Renal pelvis (tissue), 12 donors: Measurements from ENCODE around the gene CCZ1B. TPM values are rescaled to one million over a fixed set of nuclear protein-coding genes. Genes with fewer than 3 reads are reported as not detected.
"Not testable (repeated sequence)": the region's sequence is repeated elsewhere in the genome, so short reads cannot be mapped to it uniquely, and the experiment has no call there.

Experiments used
- DNase-seq: peaks from one replicate; pipeline ENCODE4 v3.0.0-alpha.2; 2013
- long read RNA-seq, 16 experiments: transcript quantifications; one replicate each; lab custom pipeline, GENCODE V29; 2026
- polyA plus RNA-seq, 3 donors: library from polyadenylated mRNA; unstranded; fragments of 120-200 nt; gene quantifications; one replicate each; pipeline ENCODE4 v1.2.1, GENCODE V29; 2013; ENCODE audit not compliant: insufficient read length in 3 of 3

Gene CCZ1B
- polyA plus RNA-seq, result 100 to 1,000 TPM in 1 of 3 donors, 10 to 100 TPM in 2; 51.2 to 102 (median 81.6) TPM
- long read RNA-seq, donor 1, transcript CCZ1B-201 (15 exons, 2,885 nt), result major isoform, 18 of 22 reads
- long read RNA-seq, donor 1, partial matches to known transcripts, result 0 of 22 reads
- long read RNA-seq, donor 1, other reads (novel, unspliced or antisense), result 0 of 22 reads
- long read RNA-seq, donor 2, transcript CCZ1B-201 (15 exons, 2,885 nt), result major isoform, 11 of 15 reads
- long read RNA-seq, donor 2, partial matches to known transcripts, result 0 of 15 reads
- long read RNA-seq, donor 2, other reads (novel, unspliced or antisense), result 0 of 15 reads
- long read RNA-seq, donor 3, transcript CCZ1B-201 (15 exons, 2,885 nt), result major isoform, 12 of 18 reads
- long read RNA-seq, donor 3, partial matches to known transcripts, result 0 of 18 reads
- long read RNA-seq, donor 3, other reads (novel, unspliced or antisense), result 0 of 18 reads
- long read RNA-seq, donor 4, partial matches to known transcripts, result 0 of 8 reads
- long read RNA-seq, donor 4, other reads (novel, unspliced or antisense), result 0 of 8 reads
- long read RNA-seq, donor 5, partial matches to known transcripts, result 0 of 5 reads
- long read RNA-seq, donor 5, other reads (novel, unspliced or antisense), result 0 of 5 reads
- long read RNA-seq, donor 6, transcript CCZ1B-201 (15 exons, 2,885 nt), result major isoform, 12 of 20 reads
- long read RNA-seq, donor 6, partial matches to known transcripts, result 0 of 20 reads
- long read RNA-seq, donor 6, other reads (novel, unspliced or antisense), result 0 of 20 reads
- long read RNA-seq, donor 7, transcript CCZ1B-201 (15 exons, 2,885 nt), result major isoform, 13 of 23 reads
- long read RNA-seq, donor 7, partial matches to known transcripts, result 0 of 23 reads
- long read RNA-seq, donor 7, other reads (novel, unspliced or antisense), result 0 of 23 reads
- long read RNA-seq, donor 8, partial matches to known transcripts, result 0 of 1 reads
- long read RNA-seq, donor 8, other reads (novel, unspliced or antisense), result 0 of 1 reads
- long read RNA-seq, donor 9, partial matches to known transcripts, result 0 of 6 reads
- long read RNA-seq, donor 9, other reads (novel, unspliced or antisense), result 0 of 6 reads
- long read RNA-seq, donor 10, transcript CCZ1B-201 (15 exons, 2,885 nt), result major isoform, 16 of 25 reads
- long read RNA-seq, donor 10, transcript CCZ1B-211 (2 exons, 545 nt), result minor isoform, 5 of 25 reads
- long read RNA-seq, donor 10, partial matches to known transcripts, result 0 of 25 reads
- long read RNA-seq, donor 10, other reads (novel, unspliced or antisense), result 0 of 25 reads
- long read RNA-seq, donor 11, transcript CCZ1B-201 (15 exons, 2,885 nt), result major isoform, 9 of 13 reads
- long read RNA-seq, donor 11, partial matches to known transcripts, result 0 of 13 reads
- long read RNA-seq, donor 11, other reads (novel, unspliced or antisense), result 0 of 13 reads
- long read RNA-seq, donor 12, transcript CCZ1B-205 (3 exons, 748 nt), result major isoform, 6 of 19 reads
- long read RNA-seq, donor 12, transcript CCZ1B-201 (15 exons, 2,885 nt), result major isoform, 6 of 19 reads
- long read RNA-seq, donor 12, transcript CCZ1B-211 (2 exons, 545 nt), result major isoform, 6 of 19 reads
- long read RNA-seq, donor 12, partial matches to known transcripts, result 0 of 19 reads
- long read RNA-seq, donor 12, other reads (novel, unspliced or antisense), result 0 of 19 reads
- long read RNA-seq, donor 13, partial matches to known transcripts, result 0 of 1 reads
- long read RNA-seq, donor 13, other reads (novel, unspliced or antisense), result 0 of 1 reads
- long read RNA-seq, donor 14, transcript CCZ1B-213 (4 exons, 631 nt), result minor isoform, 5 of 27 reads
- long read RNA-seq, donor 14, transcript CCZ1B-201 (15 exons, 2,885 nt), result major isoform, 10 of 27 reads
- long read RNA-seq, donor 14, partial matches to known transcripts, result 6 of 27 reads
- long read RNA-seq, donor 14, other reads (novel, unspliced or antisense), result 0 of 27 reads
- long read RNA-seq, donor 15, transcript CCZ1B-201 (15 exons, 2,885 nt), result major isoform, 22 of 30 reads
- long read RNA-seq, donor 15, transcript CCZ1B-205 (3 exons, 748 nt), result minor isoform, 6 of 30 reads
- long read RNA-seq, donor 15, partial matches to known transcripts, result 0 of 30 reads
- long read RNA-seq, donor 15, other reads (novel, unspliced or antisense), result 0 of 30 reads
- long read RNA-seq, donor 16, transcript CCZ1B-201 (15 exons, 2,885 nt), result major isoform, 10 of 14 reads
- long read RNA-seq, donor 16, partial matches to known transcripts, result 0 of 14 reads
- long read RNA-seq, donor 16, other reads (novel, unspliced or antisense), result 0 of 14 reads

DNA sequence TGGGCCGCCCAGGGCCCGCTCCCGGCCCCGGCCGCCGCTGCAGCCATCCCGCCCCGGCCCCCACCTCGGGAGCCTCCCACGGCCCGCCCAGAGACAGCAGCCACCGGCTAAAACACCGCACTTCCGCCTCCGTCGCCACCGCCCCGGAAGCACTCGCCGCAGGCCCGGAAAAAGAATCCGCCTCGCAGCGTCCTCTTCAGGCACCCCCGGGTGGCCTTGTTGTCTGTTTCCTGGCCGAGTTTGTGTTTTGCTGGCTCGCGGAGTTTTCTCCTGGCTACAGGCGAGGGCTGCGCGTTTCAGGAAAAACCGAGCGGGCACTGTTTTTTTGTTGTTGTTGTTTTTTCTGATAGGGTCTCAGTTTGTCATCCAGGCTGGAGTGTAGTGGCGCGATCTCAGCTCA, at the start of gene CCZ1B:
Gene CCZ1B, minus strand, starts transcription at position 125 of the 400 bp plus-strand sequence. Its CDS starts 78 bp downstream, at position 47.
- DNase-seq, result peak; percentile 72

DNA sequence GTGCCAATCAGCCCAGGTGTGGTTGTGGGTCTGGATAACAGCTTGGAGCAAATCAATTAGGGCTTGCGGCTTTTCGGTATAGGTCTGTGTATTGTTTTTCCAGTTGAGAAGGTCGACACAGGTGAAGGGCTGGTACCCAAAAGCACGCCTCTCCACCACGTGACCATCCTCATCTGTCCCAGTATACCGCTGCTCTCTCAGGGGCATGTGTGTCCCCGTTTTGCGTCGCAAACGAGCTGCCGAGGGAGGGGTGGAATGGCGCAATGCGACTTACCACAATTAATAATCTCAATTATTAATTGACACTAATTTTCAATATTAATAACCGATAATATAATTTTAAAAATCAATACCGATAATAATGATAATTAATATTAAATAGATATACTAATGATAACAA, 48.9 kb upstream of the CCZ1B start:
- DNase-seq, result not testable (repeated sequence)

DNA sequence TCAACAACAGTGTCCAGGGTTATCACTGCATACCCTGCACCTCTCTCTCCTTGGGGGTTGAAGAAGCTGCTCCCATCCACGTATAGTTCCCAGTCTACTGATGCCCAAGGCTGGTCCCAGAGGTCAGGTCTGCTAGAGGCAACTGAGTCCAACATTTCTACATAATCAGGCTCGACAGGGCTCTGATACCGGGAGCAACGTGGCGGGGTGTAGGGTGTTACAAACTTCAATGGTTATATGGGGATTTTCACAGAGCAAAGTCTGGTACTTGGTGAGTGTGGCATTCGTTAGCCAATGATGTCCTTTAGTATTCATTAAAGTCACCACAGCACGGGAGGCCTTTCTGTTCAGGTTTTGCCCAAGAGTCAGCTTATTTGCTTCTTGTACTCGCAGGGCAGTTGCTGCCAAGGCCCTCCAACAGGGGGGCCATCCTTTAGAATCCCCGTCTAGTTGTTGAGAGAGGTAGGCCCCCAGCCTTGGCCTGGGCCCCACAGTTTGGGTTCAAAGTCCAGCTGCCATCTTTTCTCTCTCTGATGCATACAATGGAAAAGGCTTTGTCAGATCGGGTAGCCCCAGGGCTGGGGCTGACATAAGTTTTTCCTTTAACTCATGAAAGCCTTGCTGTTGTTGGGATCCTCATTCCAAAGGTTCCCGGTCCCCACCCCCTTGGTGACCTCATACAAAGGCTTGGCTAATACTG, 46.3 kb upstream of the CCZ1B start:
- DNase-seq, result not testable (repeated sequence)

DNA sequence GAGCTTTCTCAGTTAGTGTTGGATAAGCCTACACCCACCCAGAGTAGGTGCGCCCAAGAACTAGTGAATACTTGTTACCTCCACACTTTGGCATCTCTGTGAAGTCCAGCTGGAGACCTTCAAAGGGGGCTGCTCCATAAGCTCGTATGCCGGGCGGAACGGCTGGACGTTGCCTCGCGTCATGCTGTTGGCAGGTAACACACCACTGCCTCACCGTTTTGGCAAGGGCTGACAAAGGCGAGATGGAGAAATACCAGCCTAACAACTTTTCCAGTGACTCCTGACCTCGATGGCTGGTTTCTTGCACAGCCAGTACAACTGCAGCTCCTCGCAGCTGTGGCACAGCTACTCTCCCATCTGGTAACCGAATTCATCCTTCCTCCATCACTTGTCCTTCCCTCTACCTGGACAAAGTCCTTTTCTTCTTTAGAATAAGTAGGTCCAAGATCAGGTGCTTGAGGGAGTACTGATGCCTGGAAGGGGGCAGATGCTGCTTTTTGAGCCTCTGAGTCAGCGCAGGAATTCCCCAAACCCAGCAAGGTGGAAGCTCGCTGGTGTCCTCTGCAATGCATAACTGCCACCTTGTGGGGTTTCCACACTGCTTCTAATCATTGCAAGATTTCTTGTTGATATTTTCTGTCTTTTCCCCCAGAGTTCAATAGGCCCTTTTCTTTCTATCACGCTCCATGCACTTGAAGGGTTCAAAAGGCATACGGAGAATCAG, 45.5 kb upstream of the CCZ1B start:
- not testable (repeated sequence) for DNase-seq

DNA sequence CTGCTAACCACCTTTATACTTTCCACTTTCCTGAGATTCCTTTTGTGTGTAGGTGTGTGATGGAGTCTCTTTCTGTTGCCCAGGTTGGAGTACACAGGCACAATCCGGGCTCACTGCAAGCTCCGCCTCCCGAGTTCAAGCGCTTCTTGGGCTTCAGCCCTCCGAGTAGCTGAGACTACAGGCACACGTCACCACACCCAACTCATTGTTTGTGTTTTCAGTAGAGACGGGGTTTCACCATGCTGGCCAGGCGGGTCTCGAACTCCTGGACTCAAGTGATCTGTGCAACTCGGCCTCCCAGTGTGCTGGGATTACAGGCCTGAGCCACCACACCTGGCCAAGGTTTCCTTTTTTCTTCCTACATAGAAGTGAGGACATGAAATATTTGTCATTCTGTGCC, 38.7 kb upstream of the CCZ1B start:
- DNase-seq, result not testable (repeated sequence)

DNA sequence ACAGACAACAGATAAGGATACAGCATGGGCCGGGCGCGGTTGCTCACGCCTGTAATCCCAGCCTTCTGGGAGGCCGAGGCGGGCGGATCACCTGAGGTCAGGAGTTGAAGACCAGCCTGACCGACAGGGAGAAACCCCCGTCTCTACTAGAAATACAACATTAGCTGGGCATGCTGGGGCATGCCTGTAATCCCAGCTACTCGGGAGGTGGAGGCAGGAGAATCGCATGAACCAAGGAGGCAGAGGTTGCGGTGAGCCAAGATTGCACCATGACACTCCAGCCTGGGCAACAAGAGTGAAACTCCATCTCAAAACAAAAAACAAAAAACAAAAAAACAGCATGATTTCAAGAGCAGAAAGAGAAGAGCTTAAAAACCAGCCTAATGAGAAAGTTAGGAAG, 38.1 kb upstream of the CCZ1B start:
- not testable (repeated sequence) for DNase-seq

DNA sequence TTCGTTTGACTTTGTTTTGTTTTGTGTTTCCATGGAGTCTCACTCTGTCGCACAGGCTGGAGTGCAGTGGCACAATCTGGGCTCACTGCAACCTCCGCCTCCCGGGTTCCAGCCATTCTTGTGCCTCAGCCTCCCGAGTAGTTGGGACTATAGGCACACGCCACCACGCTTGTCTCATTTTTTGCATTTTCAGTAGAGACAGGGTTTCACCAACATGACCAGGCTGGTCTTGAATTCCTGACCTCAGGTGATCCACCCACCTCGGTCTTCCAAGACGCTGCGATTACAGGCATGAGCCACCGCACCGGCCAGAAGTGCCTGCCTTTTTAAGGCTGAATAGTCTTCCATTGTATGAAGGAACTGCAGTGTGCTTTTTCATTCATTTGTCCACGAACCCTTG, 36.8 kb upstream of the CCZ1B start:
- DNase-seq, result not testable (repeated sequence)

DNA sequence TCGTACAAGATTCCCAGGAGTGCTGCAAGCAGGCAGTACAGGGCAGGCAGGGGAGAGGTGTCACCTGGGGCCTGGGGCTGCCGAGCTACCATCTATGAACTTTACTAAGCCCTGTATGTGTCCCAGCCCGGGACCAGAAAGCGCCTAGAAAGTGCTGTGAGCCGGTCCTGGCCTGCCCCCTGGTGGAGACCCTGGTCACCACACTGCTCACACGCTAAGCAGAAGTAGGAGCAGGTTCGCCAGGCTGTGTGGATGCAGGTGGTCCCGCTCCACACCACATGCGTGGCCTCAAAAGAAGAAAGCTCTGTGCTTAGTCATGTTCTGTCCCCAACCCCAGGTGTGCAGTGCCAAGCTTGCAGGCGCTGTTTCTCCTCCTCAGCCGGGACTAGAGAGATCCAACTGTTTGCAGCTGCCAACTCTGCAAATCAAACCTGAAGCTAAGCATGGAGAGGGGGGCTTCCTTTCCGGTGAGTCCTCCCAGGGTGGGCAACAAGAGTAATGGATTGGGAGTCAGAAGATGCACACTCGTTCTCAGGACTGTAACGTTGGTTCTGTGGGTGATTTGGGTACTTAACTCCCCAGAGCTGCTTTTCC, 31.7 kb upstream of the CCZ1B start:
- DNase-seq, result not testable (repeated sequence)

DNA sequence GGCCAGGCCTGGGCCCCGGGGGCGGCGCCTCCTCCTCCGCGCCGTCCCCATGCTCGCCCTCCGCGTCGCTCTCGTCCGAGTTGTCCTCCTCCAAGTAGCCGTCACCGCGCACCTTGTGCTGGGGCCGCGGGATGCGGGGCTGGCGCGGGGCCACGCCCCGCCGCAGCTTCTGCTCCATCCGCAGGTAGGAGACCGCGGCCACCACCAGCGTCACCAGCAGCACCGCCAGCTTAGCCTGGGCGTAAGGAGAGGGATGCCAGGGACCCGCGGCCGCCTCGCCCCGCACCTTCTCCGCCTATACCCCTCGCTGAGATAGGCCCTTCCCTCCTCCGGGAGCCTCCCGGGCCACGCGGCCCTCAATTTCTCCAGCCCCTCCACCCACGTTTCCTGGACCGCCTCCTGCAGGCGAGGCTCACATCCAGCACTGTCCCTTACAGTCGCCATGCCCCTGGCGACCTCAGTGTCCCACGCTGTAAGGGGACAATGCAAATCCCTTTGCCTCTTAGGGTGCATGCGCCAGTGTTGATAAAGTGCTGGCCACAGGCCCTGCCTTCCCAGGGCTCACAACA, 29.6 kb upstream of the CCZ1B start:
- not testable (repeated sequence) for DNase-seq

DNA sequence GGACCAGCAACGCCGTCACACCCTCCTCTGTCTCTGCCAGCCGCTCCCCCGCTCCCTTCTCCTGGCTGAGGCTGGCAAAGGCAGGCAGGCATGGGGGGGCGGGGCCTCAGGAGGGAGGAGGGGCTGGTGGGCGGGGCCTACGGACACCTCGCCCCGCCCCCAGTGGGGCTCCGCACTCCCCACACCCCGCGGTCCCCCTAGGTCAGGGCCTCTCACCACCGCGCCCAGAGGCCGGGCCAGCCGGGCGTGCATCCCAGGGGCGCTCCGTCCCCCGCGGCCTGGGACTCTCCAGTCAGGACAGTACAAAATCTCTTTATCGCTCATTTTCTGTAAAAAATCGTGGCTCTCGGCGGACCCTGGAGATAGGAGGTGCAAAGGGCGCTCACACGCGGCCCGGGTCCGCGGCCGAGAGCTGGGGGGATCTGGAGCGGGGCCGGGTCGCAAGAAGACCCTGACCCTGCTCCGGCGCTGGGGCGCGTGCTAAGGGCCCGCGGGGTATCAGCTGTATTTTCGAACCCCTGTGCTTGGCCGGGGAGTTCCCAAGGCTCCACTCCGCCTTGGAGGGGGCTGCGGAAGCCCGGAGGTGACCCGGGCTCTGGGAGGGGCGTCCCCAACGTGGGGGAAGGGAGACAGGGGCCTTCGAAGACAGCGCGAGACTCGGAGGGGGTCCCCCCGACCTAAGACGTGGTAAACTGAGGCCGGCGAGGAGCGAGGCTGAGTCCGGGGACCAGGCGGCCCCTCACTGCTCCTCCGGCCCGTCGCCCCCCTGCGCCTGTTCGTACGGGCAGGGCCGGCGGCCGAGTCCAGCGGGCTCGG, 28.9 kb upstream of the CCZ1B start:
- not testable (repeated sequence) for DNase-seq

DNA sequence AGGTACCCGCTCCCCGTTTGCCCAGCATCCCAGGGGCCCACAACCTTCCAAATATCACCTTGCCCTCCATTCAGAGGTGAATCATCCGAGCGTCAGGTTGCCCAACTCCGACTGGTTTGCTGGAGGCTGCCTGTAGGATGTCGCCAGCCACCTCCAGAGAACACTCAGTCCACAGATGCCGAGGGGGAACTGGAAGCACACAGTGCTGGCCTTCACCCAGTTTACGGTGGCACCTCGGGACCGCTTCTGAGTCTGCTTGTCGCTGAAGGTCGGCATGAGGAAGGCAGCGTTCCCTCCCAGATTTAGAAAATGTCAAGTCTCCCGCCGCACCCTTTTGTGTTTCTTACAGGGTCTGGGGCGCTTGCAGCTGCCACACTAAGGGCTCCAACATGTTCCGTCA, 27.6 kb upstream of the CCZ1B start:
- DNase-seq, result not testable (repeated sequence)

DNA sequence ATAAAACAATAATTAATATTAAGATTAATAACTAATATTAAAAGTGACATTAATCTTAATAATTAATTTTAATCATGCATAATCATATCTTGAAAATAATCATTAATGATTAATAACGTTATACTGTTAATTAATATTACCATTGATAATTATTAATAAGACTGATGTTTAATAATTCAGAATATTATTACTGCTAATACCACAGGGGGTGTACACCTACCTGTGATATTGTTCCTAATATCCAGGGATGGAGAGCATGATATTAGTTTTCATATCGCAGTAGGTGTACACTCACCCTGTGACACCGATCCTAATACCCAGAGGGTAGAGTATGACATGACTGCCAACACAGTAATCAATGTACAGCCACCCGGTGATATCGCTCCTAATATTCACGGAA, 23.1 kb upstream of the CCZ1B start:
- DNase-seq, result not testable (repeated sequence)

DNA sequence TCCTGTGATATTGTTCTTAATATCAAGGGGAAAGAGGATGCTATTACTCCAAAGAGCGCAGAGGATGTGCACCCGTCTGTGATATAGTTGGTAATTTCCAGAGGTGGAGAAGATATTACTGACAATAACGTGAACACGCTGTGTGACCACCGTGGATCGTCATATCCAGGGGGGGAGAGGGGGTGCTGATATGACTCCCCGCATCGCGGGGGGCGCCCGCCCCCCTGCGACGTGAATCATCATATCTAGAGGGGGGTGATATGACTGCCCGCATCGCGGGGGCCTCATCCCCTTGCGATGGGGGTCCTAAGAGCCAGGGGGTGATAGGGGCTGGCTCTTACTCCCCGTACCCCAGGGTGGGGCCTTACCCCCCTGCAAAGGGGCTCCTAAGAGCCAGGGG, 21.7 kb upstream of the CCZ1B start:
- not testable (repeated sequence) for DNase-seq

DNA sequence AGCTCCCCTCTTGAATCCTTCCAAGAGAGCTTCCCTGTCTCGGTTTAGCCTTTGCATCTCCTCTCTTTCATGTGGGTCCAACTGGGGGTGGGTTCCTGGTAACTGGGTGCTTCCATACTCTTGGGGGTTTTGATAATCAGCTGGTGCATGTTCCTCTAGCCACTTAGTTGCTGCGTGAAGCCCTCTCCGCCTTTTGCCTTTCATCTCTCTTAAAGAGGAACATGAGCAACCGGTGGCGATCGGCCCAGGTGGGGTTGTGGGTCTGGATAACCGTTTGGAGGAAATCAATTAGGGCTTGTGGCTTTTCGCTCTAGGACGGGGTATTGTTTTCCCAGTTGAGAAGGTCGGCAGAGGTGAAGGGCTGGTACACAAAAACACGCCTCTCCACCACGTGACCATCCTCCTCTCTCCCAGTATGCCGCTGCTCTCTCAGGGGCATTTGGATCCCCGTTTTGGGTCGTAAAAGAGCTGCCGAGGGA, 19.9 kb upstream of the CCZ1B start:
- not testable (repeated sequence) for DNase-seq

DNA sequence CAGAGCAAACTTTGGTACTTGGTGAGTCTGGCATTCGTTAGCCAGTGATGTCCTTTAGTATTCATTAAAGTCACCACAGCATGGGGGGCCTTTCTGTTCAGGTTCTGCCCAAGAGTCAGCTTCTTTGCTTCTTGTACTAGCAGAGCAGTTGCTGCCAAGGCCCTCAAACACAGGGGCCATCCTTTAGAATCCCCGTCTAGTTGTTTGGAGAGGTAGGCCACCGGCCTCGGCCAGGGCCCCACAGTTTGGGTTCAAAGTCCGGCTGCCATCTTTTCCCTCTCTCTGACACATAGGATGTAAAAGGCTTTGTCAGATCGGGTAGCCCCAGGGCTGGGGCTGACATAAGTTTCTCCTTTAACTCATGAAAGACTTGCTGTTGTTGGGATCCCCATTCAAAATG, 17.6 kb upstream of the CCZ1B start:
- DNase-seq, result not testable (repeated sequence)

DNA sequence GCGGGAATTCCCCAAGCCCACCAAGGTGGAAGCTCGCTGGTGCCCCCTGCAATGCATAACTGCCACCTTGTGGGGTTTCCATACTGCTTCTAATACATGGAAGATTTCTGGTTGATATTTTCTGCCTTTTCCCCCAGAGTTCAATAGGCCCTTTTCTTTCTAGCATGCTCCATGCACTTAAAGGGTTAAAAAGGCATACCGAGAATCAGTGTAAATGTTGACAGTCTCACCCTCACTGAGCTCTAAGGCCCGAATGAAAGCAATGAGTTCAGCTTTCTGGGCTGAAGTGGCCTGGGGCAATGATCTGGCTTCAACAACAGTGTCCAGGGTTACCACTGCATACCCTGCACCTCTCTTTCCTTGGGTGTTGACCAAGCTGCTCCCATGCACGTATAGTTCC, 17.0 kb upstream of the CCZ1B start:
- not testable (repeated sequence) for DNase-seq
